ENCODE results near the gene TNFRSF11A. TPM values are rescaled to one million over a fixed set of nuclear protein-coding genes. Genes with fewer than 3 reads are reported as not detected.

The TNFRSF11A gene
- total RNA-seq, 6 donors from 2014 or later, result 1.7 to 5.9 (median 4.4) TPM

DNA sequence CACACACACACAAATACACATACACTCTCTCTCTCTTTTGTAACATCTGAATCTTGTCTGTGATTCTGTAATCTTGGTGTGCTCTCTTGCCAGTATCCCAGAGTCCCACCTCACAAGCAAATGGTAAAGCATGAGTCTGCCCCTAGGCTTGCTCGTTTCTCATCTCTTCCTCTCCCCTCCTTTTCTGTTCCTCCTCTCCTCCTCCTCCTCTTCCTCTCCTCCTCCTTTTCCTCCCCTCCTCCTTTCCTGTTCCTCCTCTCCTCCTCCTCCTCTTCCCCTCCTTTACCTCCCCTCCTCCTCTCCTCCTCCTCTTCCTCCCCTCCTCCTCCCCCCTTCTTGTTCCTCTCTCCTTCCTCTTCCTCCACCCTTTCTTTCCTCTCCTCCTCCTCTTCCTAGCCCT, 59.0 kb downstream of the TNFRSF11A start:
- Histone ChIP-seq H3K4me1 (peaks cover 0 to 6% (median 0%) of the 10 kb centered on the region in 4 donors), H3K9me3 (no peaks in the 10 kb centered on the region), H3K27me3 (no peaks in the 10 kb centered on the region), H3K36me3 (no peaks in the 10 kb centered on the region), H3K4me3 (no peak overlapping the region), H3K27ac (no peak overlapping the region)
- 13 to 23% methylated on average over 1 of the region's 1 CpG for WGBS, 2 donors
- TF ChIP-seq, protein P1, sequence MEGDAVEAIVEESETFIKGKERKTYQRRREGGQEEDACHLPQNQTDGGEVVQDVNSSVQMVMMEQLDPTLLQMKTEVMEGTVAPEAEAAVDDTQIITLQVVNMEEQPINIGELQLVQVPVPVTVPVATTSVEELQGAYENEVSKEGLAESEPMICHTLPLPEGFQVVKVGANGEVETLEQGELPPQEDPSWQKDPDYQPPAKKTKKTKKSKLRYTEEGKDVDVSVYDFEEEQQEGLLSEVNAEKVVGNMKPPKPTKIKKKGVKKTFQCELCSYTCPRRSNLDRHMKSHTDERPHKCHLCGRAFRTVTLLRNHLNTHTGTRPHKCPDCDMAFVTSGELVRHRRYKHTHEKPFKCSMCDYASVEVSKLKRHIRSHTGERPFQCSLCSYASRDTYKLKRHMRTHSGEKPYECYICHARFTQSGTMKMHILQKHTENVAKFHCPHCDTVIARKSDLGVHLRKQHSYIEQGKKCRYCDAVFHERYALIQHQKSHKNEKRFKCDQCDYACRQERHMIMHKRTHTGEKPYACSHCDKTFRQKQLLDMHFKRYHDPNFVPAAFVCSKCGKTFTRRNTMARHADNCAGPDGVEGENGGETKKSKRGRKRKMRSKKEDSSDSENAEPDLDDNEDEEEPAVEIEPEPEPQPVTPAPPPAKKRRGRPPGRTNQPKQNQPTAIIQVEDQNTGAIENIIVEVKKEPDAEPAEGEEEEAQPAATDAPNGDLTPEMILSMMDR (IDR thresholded peaks at IDR 0.05), result no peak
- TF ChIP-seq POLR2A (IDR thresholded peaks at IDR 0.05), result no peak
- no peak for TF ChIP-seq POLR2AphosphoS5 (IDR thresholded peaks at IDR 0.05)
- no peak for TF ChIP-seq EP300 (IDR thresholded peaks at IDR 0.05)
- DNase-seq (no peak), ATAC-seq (ENCODE audit: low FRiP score in 2 of 2) (no peak)

- 59 to 73% methylated on average over 44 to 45 of the region's 46 CpGs for WGBS, 2 donors
- Histone ChIP-seq H3K9me3 (no peaks in the 10 kb centered on the region), H3K27me3 (no peaks in the 10 kb centered on the region), H3K4me1 (peaks cover 0 to 6% (median 0%) of the 10 kb centered on the region in 4 donors), H3K36me3 (no peaks in the 10 kb centered on the region), H3K4me3 (peak overlapping the region in 3 of 4 donors; percentile 3 to 24 (median 22)), H3K27ac (no peak overlapping the region)
- ATAC-seq (ENCODE audit: low FRiP score in 2 of 2) (peak in 1 of 2 donors; percentile 47), DNase-seq (peak in 1 of 2 donors; percentile 76)
- TF ChIP-seq POLR2AphosphoS5 (IDR thresholded peaks at IDR 0.05) (no peak), EP300 (IDR thresholded peaks at IDR 0.05) (no peak), POLR2A (IDR thresholded peaks at IDR 0.05) (no peak)
- TF ChIP-seq, protein P1 (IDR thresholded peaks at IDR 0.05), result no peak
Observed at GRCh38 chr18:62384610-62385097, 59.5 kb downstream of the TNFRSF11A start.

DNA sequence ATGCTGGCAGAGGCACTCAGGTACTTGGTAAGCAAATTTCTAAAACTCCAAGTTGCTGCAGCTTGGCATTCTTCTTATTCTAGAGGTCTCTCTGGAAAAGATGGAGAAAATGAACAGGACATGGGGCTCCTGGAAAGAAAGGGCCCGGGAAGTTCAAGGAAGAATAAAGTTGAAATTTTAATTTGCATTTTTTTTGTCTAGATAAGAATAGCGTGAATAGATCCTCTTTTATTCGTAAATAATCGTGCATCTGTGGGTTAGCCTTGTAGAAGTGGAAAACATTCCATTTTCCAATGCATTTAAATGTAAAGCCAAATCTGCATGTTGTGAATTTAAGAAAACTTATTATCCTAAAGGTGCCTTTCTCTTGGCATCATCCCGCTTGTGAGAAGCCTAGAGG, 61.0 kb downstream of the TNFRSF11A start:
- DNase-seq (no peak), ATAC-seq (ENCODE audit: low FRiP score in 2 of 2) (no peak)
- Histone ChIP-seq H3K27me3 (no peaks in the 10 kb centered on the region), H3K36me3 (no peaks in the 10 kb centered on the region), H3K9me3 (no peaks in the 10 kb centered on the region), H3K27ac (no peak overlapping the region), H3K4me1 (peaks cover 0 to 6% (median 0%) of the 10 kb centered on the region in 4 donors), H3K4me3 (no peak overlapping the region)
- TF ChIP-seq POLR2A (IDR thresholded peaks at IDR 0.05), result no peak
- WGBS, 2 donors, result 90% methylated on average over 5 of the region's 5 CpGs

GRCh38 chr18:62386601-62387000, 61.5 kb downstream of the TNFRSF11A start:
- no peaks in the 10 kb centered on the region for H3K27me3 ChIP-seq
- DNase-seq (no peak), ATAC-seq (ENCODE audit: low FRiP score in 2 of 2) (no peak)
- H3K36me3 ChIP-seq, result no peaks in the 10 kb centered on the region
- 77 to 84% methylated on average over 4 of the region's 4 CpGs for WGBS, 2 donors
- no peak overlapping the region for H3K4me3 ChIP-seq
- peaks cover 0 to 6% (median 0%) of the 10 kb centered on the region in 4 donors for H3K4me1 ChIP-seq
- no peaks in the 10 kb centered on the region for H3K9me3 ChIP-seq
- TF ChIP-seq POLR2A (IDR thresholded peaks at IDR 0.05) (no peak), EP300 (IDR thresholded peaks at IDR 0.05) (no peak), POLR2AphosphoS5 (IDR thresholded peaks at IDR 0.05) (no peak)
- TF ChIP-seq, protein P1 (IDR thresholded peaks at IDR 0.05), result no peak
- no peak overlapping the region for H3K27ac ChIP-seq

DNA sequence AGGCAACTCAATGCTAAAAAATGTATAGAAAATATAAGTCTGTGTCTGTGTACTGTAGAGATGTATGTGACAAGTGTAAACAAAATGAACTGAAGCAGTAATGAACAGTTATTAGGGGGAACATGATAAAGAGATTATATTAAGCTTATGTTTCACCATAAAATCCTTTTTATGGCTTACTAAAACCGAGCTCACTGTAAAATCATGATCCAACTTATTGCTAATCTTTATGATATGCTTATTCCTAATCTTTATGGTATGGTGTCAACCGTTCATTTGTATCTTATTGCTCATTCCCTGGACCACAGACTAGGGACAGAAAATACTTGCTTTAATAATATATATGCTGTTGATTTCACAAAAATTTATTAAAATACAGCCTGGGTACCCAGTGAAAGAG, 62.1 kb downstream of the TNFRSF11A start:
- DNase-seq, result no peak
- Histone ChIP-seq H3K9me3 (no peaks in the 10 kb centered on the region), H3K36me3 (no peaks in the 10 kb centered on the region), H3K27me3 (no peaks in the 10 kb centered on the region), H3K4me1 (peaks cover 0 to 6% (median 0%) of the 10 kb centered on the region in 4 donors), H3K27ac (no peak overlapping the region), H3K4me3 (no peak overlapping the region)
- no peak for TF ChIP-seq POLR2AphosphoS5 (IDR thresholded peaks at IDR 0.05)
- TF ChIP-seq EP300 (IDR thresholded peaks at IDR 0.05), result no peak
- 82 to 85% methylated on average over 2 of the region's 2 CpGs for WGBS, 2 donors
- no peak for ATAC-seq (ENCODE audit: low FRiP score in 2 of 2)
